ENCODE measurements around the gene PTRH2. TPM values are rescaled to one million over a fixed set of nuclear protein-coding genes. Genes with fewer than 3 reads are reported as not detected.
"Not testable (repeated sequence)": the region's sequence is repeated elsewhere in the genome, so short reads cannot be mapped to it uniquely, and the experiment has no call there.

The PTRH2 gene
- total RNA-seq, 1 donor from 2014 or later = 36.6 TPM

GRCh38 chr17:59668816-59669215 is 38.4 kb downstream of the PTRH2 start:
- peak; percentile 90 for DNase-seq

GRCh38 chr17:59666235-59666634 is 41.0 kb downstream of the PTRH2 start:
- no peak for DNase-seq

- DNase-seq = not testable (repeated sequence)
Measured at GRCh38 chr17:59656624-59657023, 50.6 kb downstream of the PTRH2 start.

GRCh38 chr17:59652119-59652518 is 55.1 kb downstream of the PTRH2 start:
- no peak for DNase-seq

GRCh38 chr17:59651346-59651745 is 55.9 kb downstream of the PTRH2 start:
- no peak for DNase-seq

GRCh38 chr17:59650642-59651041 is 56.6 kb downstream of the PTRH2 start:
- DNase-seq = no peak

GRCh38 chr17:59649886-59650285 is 57.3 kb downstream of the PTRH2 start:
- DNase-seq = no peak

Other genes with a start within 250 kb of the PTRH2 start
- 70.5 and 71.3 TPM in 2 replicates for gene DHX40, start 141.8 kb downstream of the PTRH2 start, total RNA-seq
- gene CLTC, start 87.5 kb downstream of the PTRH2 start, total RNA-seq = 477 and 761 TPM in 2 replicates
- 141 and 209 TPM in 2 replicates for gene VMP1, start 224 bp upstream of the PTRH2 start, total RNA-seq
- 8.7 and 8.9 TPM in 2 replicates for gene TUBD1, start 185.5 kb upstream of the PTRH2 start, total RNA-seq
- gene RPS6KB1, start 185.7 kb upstream of the PTRH2 start, total RNA-seq = 22.5 and 26.1 TPM in 2 replicates

All from dermis blood vessel endothelial cell (primary cell).